PC-3 (cell line): ENCODE results near the gene GTF3C6. TPM values are rescaled to one million over a fixed set of nuclear protein-coding genes. Genes with fewer than 3 reads are reported as not detected.

ENCODE experiments used
- ATAC-seq: fragments of 200-7000 bp; cut with Tn5 transposase; 2 replicates; pipeline ENCODE4 v1.9.1; 2020; ENCODE audit warnings: mild to moderate bottlenecking, moderate library complexity
- Bru-seq: library from RNA; stranded (reverse); fragments of 400-500 nt; gene quantifications from one replicate; lab custom pipeline; 2021; lab: Mats Ljungman, UMichigan
- BruChase-seq, 2 experiments: library from RNA; stranded (reverse); fragments of 400-500 nt; gene quantifications; one replicate each; lab custom pipeline; 2021; lab: Mats Ljungman, UMichigan
- BruUV-seq: library from RNA; stranded (reverse); fragments of 400-500 nt; replicated peaks from 2 replicates; lab custom pipeline; 2021; lab: Mats Ljungman, UMichigan
- CTCF ChIA-PET: fragments of 300-600 bp; sonication (Branson Sonifier 250); formaldehyde crosslinking; loops from one replicate; lab custom pipeline; 2022; ENCODE audit warnings: antibody characterized with exemption; lab: Charles Lee
- POLR2A ChIA-PET: fragments of 300-600 bp; sonication (Branson Sonifier 250); formaldehyde crosslinking; loops from one replicate; lab custom pipeline; 2022; ENCODE audit warnings: antibody characterized with exemption; ENCODE audit not compliant: unreplicated experiment; lab: Charles Lee
- DNase-seq: peaks from one replicate; pipeline ENCODE4 v3.0.0-alpha.2; 2015
- H2AFZ ChIP-seq: fragments of 300-600 bp; sonication (generic); 2 replicates; pipeline ENCODE4 v1.6.0; 2016; ENCODE audit warnings: antibody characterized with exemption, low read length
- H3F3A ChIP-seq: fragments of 300-600 bp; sonication (generic); one replicate; pipeline ENCODE4 v1.6.0; 2017; ENCODE audit warnings: antibody characterized with exemption, low read length, control low read depth, mild to moderate bottlenecking; ENCODE audit not compliant: unreplicated experiment
- H3K27ac ChIP-seq: fragments of 300-600 bp; sonication (generic); 2 replicates; pipeline ENCODE4 v1.5.1; 2016; ENCODE audit warnings: mild to moderate bottlenecking, low read length
- H3K27me3 ChIP-seq: fragments of 300-600 bp; sonication (generic); 2 replicates; pipeline ENCODE4 v1.6.1; 2016; ENCODE audit warnings: low read length, mixed read lengths
- H3K36me3 ChIP-seq: fragments of 300-600 bp; sonication (generic); 2 replicates; pipeline ENCODE4 v1.6.1; 2016; ENCODE audit warnings: low read depth, mixed run types, low read length, mixed read lengths
- H3K4me1 ChIP-seq: fragments of 300-600 bp; sonication (generic); 2 replicates; pipeline ENCODE4 v1.5.1; 2016; ENCODE audit warnings: low read length; ENCODE audit not compliant: insufficient read depth
- H3K4me2 ChIP-seq: fragments of 300-600 bp; sonication (generic); 2 replicates; pipeline ENCODE4 v1.6.0; 2016; ENCODE audit warnings: low read length
- H3K4me3 ChIP-seq: fragments of 300-600 bp; sonication (generic); 2 replicates; pipeline ENCODE4 v1.5.1; 2016; ENCODE audit warnings: mild to moderate bottlenecking, low read length, mixed read lengths
- H3K79me2 ChIP-seq: fragments of 300-600 bp; sonication (generic); 2 replicates; pipeline ENCODE4 v1.6.1; 2017; ENCODE audit warnings: low read length, mixed read lengths
- H3K9ac ChIP-seq: fragments of 300-600 bp; sonication (generic); 2 replicates; pipeline ENCODE4 v1.6.0; 2016; ENCODE audit warnings: mild to moderate bottlenecking, low read length
- H3K9me2 ChIP-seq: fragments of 300-600 bp; sonication (generic); replicated peaks from 2 replicates; pipeline ENCODE4 v1.6.1; 2016; ENCODE audit warnings: mixed run types, low read length, mixed read lengths
- H3K9me3 ChIP-seq: fragments of 300-600 bp; sonication (generic); 2 replicates; pipeline ENCODE4 v1.6.1; 2016; ENCODE audit warnings: low read length, mixed read lengths
- H4K20me1 ChIP-seq: fragments of 300-600 bp; sonication (generic); 2 replicates; pipeline ENCODE4 v1.6.1; 2016; ENCODE audit warnings: low read length, mixed read lengths
- CTCF ChIP-seq: fragments of 300-600 bp; sonication (generic); conservative IDR thresholded peaks from 2 replicates; pipeline ENCODE4 v1.5.1; 2017; ENCODE audit warnings: antibody characterized with exemption, low read depth, mild to moderate bottlenecking, low read length
- EZH2 ChIP-seq: fragments of 300-600 bp; sonication (generic); IDR thresholded peaks from one replicate; pipeline ENCODE4 v1.6.1; 2017; ENCODE audit warnings: antibody characterized with exemption, mild to moderate bottlenecking, low read length; ENCODE audit not compliant: unreplicated experiment
- EZH2phosphoT487 ChIP-seq: fragments of 300-600 bp; sonication (generic); IDR thresholded peaks from 2 replicates; pipeline ENCODE4 v1.6.1; 2018; ENCODE audit warnings: mild to moderate bottlenecking, antibody characterized with exemption, low read length, borderline replicate concordance
- intact Hi-C: fragments of 100-400 bp; cut with micrococcal nuclease; formaldehyde crosslinking; loops from 2 replicates; pipeline ENCODE4 v1.9.0; 2023
- long read RNA-seq: library from polyadenylated mRNA; unstranded; transcript quantifications from one replicate; pipeline ENCODE4 v2.0.0, GENCODE V29; 2021; ENCODE audit not compliant: unreplicated experiment
- total RNA-seq: library from RNA; depleted of rRNA; stranded (reverse); fragments of >200 nt; gene quantifications from 2 replicates; pipeline ENCODE4 v1.2.3, GENCODE V29; 2014; rRNA removed

GTF3C6 gene
- 59.2 and 72.7 TPM in 2 replicates for total RNA-seq
- percentile 70 among the genes with signal in this experiment for Bru-seq, nascent RNA
- percentile 81 among the genes with signal in this experiment for BruChase-seq, experiment 1, labeled RNA remaining after a 6-hour chase
- percentile 63 among the genes with signal in this experiment for BruChase-seq, experiment 2, labeled RNA remaining after a 2-hour chase
- long read RNA-seq, transcript GTF3C6-201 (6 exons, 952 nt), result major isoform, 39 of 49 reads
- long read RNA-seq, partial matches to known transcripts, result 7 of 49 reads
- long read RNA-seq, other reads (novel, unspliced or antisense), result 1 of 49 reads

GRCh38 chr6:110958329-110959192 lies at the start of gene GTF3C6:
GTF3C6 (plus strand) TSS chr6:110958706; CDS start chr6:110958770, 64 bp downstream.
- Histone ChIP-seq H3K4me1 (peaks cover 8% of the 10 kb centered on the region; the same call in 1 of the 2 replicates), H3K27me3 (no peaks in the 10 kb centered on the region), H4K20me1 (no peaks in the 10 kb centered on the region), H3K4me3 (peak within 1 kb of the TSS; percentile 91), H3F3A (no peaks in the 10 kb centered on the region), H3K79me2 (peaks cover 22% of the 10 kb centered on the region), H3K9me3 (no peaks in the 10 kb centered on the region), H3K4me2 (peak within 1 kb of the TSS; percentile 89), H3K9me2 (no peaks in the 10 kb centered on the region), H2AFZ (peak within 1 kb of the TSS; percentile 87), H3K36me3 (no peaks in the 10 kb centered on the region), H3K27ac (peak within 1 kb of the TSS; percentile 68), H3K9ac (peak within 1 kb of the TSS; percentile 97)
- POLR2A ChIA-PET, result interaction anchor here (0.6 to 1.1 kb wide), 5 partner anchors 8 to 276 kb away, joined by 3 to 6 read pairs (median 3); partner anchors contain the start of genes CDK19 and RPF2
- TF ChIP-seq EZH2 (no peak), CTCF (no peak), EZH2phosphoT487 (no peak)
- ATAC-seq (peak; percentile 89), DNase-seq (peak; percentile 76)
- BruUV-seq, result TSS peak; percentile 75
- intact Hi-C loops, result loop anchor here (2.0 kb wide), 1 partner anchor 22 kb away; no protein-coding TSS in a partner anchor
- CTCF ChIA-PET, result no interaction called here

GRCh38 chr6:110930781-110931180 lies 27.7 kb upstream of the GTF3C6 start:
- Histone ChIP-seq H3K4me1 (no peaks in the 10 kb centered on the region), H3K27me3 (no peaks in the 10 kb centered on the region), H3K4me3 (no peak overlapping the region), H3K9me2 (no peaks in the 10 kb centered on the region), H3K79me2 (no peaks in the 10 kb centered on the region), H3K36me3 (no peaks in the 10 kb centered on the region), H3K4me2 (no peak overlapping the region), H3K9me3 (no peaks in the 10 kb centered on the region), H3K9ac (no peak overlapping the region), H2AFZ (no peak overlapping the region), H3K27ac (no peak overlapping the region), H4K20me1 (no peaks in the 10 kb centered on the region), H3F3A (no peaks in the 10 kb centered on the region)
- CTCF ChIA-PET, result no interaction called here
- POLR2A ChIA-PET, result no interaction called here
- DNase-seq (no peak), ATAC-seq (no peak)
- BruUV-seq, result no TSS peak
- TF ChIP-seq CTCF (no peak), EZH2 (no peak), EZH2phosphoT487 (no peak)
- intact Hi-C loops, result no loop called here
